Thoracic aorta (tissue), 2 donors: ENCODE measurements around the gene ZC2HC1C. TPM values are rescaled to one million over a fixed set of nuclear protein-coding genes. Genes with fewer than 3 reads are reported as not detected.

ENCODE experiments used
- ATAC-seq: fragments of 150-250 bp; one replicate; pipeline ENCODE4 v1.8.0; 2017; ENCODE audit warnings: low read depth; ENCODE audit not compliant: insufficient number of reproducible peaks, low FRiP score
- DNase-seq: peaks from one replicate; pipeline ENCODE4 v3.0.0-alpha.2; 2020; ENCODE audit warnings: low spot score
- H3K27ac ChIP-seq, 2 donors: fragments of 200-600 bp; sonication (generic); 1 replicate in 1 of 2; 2 replicates in 1 of 2; pipeline ENCODE4 v1.5.1; 2016; ENCODE audit warnings: mild to moderate bottlenecking in 2 of 2, moderate library complexity in 2 of 2
- H3K27me3 ChIP-seq: fragments of 200-600 bp; sonication (generic); replicated peaks from 2 replicates; pipeline ENCODE4 v1.6.0; 2016; ENCODE audit warnings: mild to moderate bottlenecking; ENCODE audit not compliant: insufficient read depth
- H3K36me3 ChIP-seq: fragments of 200-600 bp; sonication (generic); one replicate; pipeline ENCODE4 v1.5.1; 2016
- H3K4me1 ChIP-seq, 2 donors: fragments of 200-600 bp; sonication (generic); 1 replicate in 1 of 2; 2 replicates in 1 of 2; pipeline versions ENCODE4 v1.5.1 to v1.6.0; 2016; ENCODE audit warnings: low read depth in 2 of 2, mild to moderate bottlenecking in 1 of 2; ENCODE audit not compliant: control insufficient read depth in 1 of 2
- H3K4me3 ChIP-seq: fragments of 200-600 bp; sonication (generic); 2 replicates; pipeline ENCODE4 v1.5.1; 2016; ENCODE audit warnings: mild to moderate bottlenecking
- H3K9me3 ChIP-seq: fragments of 200-600 bp; sonication (generic); 2 replicates; pipeline ENCODE4 v1.5.1; 2016
- total RNA-seq, 2 donors: library from RNA; depleted of rRNA; stranded (reverse); fragments of >200 nt; gene quantifications; one replicate each; pipeline versions ENCODE4 v1.1.0 to v1.2.3, GENCODE V29; 2016
- TF ChIP-seq, protein P1 (sequence below): fragments of 200-600 bp; sonication (generic); IDR thresholded peaks from one replicate; pipeline ENCODE4 v1.5.1; 2019; ENCODE audit warnings: antibody characterized with exemption

The ZC2HC1C gene
- total RNA-seq, 2 donors from 2014 or later, result 0.27 to 1.1 TPM

- TF ChIP-seq, protein P1, sequence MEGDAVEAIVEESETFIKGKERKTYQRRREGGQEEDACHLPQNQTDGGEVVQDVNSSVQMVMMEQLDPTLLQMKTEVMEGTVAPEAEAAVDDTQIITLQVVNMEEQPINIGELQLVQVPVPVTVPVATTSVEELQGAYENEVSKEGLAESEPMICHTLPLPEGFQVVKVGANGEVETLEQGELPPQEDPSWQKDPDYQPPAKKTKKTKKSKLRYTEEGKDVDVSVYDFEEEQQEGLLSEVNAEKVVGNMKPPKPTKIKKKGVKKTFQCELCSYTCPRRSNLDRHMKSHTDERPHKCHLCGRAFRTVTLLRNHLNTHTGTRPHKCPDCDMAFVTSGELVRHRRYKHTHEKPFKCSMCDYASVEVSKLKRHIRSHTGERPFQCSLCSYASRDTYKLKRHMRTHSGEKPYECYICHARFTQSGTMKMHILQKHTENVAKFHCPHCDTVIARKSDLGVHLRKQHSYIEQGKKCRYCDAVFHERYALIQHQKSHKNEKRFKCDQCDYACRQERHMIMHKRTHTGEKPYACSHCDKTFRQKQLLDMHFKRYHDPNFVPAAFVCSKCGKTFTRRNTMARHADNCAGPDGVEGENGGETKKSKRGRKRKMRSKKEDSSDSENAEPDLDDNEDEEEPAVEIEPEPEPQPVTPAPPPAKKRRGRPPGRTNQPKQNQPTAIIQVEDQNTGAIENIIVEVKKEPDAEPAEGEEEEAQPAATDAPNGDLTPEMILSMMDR, result no peak
- Histone ChIP-seq H3K36me3 (peaks cover 60% of the 10 kb centered on the region), H3K27ac (no peak overlapping the region), H3K9me3 (no peaks in the 10 kb centered on the region), H3K4me1 (no peaks in the 10 kb centered on the region), H3K27me3 (no peaks in the 10 kb centered on the region), H3K4me3 (no peak overlapping the region)
- no peak for ATAC-seq
- DNase-seq, result no peak
Measured at GRCh38 chr14:75109877-75110276, 40.4 kb downstream of the ZC2HC1C start.

GRCh38 chr14:75113932-75114539 is 44.6 kb downstream of the ZC2HC1C start:
- peaks cover 48% of the 10 kb centered on the region for H3K36me3 ChIP-seq

GRCh38 chr14:75119056-75119455 is 49.6 kb downstream of the ZC2HC1C start:
- H3K4me3 ChIP-seq, result no peak overlapping the region
- DNase-seq, result no peak
- ATAC-seq, result no peak
- no peak overlapping the region for H3K27ac ChIP-seq
- peaks cover 23% of the 10 kb centered on the region for H3K36me3 ChIP-seq
- H3K4me1 ChIP-seq, result peaks cover under 1 to 6% of the 10 kb centered on the region in 2 donors
- TF ChIP-seq, protein P1, result no peak
- no peaks in the 10 kb centered on the region for H3K9me3 ChIP-seq
- H3K27me3 ChIP-seq, result no peaks in the 10 kb centered on the region

More at GRCh38 chr14:75113932-75114539, 44.6 kb downstream of the ZC2HC1C start:
- H3K27me3 ChIP-seq, result no peaks in the 10 kb centered on the region
- TF ChIP-seq, protein P1, result no peak
- H3K9me3 ChIP-seq, result no peaks in the 10 kb centered on the region
- H3K27ac ChIP-seq, result no peak overlapping the region
- no peak for DNase-seq
- ATAC-seq, result no peak
- no peak overlapping the region for H3K4me3 ChIP-seq
- no peaks in the 10 kb centered on the region for H3K4me1 ChIP-seq

DNA sequence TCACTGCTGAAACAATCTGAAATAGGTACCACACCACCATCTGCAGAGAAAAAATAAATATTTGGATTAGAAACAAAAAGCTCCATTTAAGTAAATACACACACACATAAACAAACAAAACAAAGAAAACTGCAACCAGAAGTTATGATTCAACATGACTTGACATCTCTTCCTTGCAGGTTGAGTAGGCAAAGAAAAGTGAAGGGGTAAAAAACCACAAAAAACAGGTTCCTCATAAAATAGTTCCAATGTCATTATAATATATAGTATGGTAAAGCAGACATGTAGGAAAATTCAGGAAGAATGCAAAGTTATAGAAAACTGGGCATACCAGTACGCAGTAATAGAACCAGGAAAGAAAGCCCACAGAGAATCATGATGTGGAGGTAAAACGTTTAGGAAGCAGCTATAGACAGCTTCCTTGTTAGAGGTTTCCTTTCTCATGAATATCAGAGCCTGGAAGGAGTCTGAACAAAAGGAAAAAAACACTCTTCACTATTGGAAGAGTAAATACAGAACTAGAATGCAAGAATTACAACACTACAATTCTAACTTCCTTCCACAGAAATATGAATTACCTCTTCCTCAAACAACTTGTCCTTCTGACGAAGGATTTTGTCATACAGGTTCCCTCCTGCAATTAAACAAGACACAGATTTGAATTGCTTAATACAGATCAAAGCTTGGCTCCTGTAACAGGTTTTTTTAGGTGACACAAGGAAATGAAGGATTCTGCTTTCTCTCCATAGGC is 51.3 kb downstream of the ZC2HC1C start:
- Histone ChIP-seq H3K4me1 (peaks cover 11 to 22% of the 10 kb centered on the region in 2 donors), H3K27ac (no peak overlapping the region), H3K9me3 (no peaks in the 10 kb centered on the region), H3K36me3 (peaks cover 16% of the 10 kb centered on the region), H3K27me3 (no peaks in the 10 kb centered on the region), H3K4me3 (no peak overlapping the region)
- DNase-seq (no peak), ATAC-seq (no peak)
- TF ChIP-seq, protein P1, result no peak

- H3K4me1 ChIP-seq, result peaks cover 14 to 28% of the 10 kb centered on the region in 2 donors
- no peaks in the 10 kb centered on the region for H3K9me3 ChIP-seq
- no peak overlapping the region for H3K4me3 ChIP-seq
- H3K36me3 ChIP-seq, result peaks cover 12% of the 10 kb centered on the region
- DNase-seq (no peak), ATAC-seq (no peak)
- H3K27me3 ChIP-seq, result no peaks in the 10 kb centered on the region
- TF ChIP-seq, protein P1, result no peak
- no peak overlapping the region for H3K27ac ChIP-seq
Measured at GRCh38 chr14:75121552-75121951, 52.1 kb downstream of the ZC2HC1C start.
